T-helper 1 cell treated with Interleukin-12 subunit alpha and Interleukin-12 subunit beta and Interleukin-4 antibody, amounts not matched to agents 30 ng/mL and 1 ng/mL, for 36 hours (primary cell): ENCODE results near the gene WDR45. TPM values are rescaled to one million over a fixed set of nuclear protein-coding genes. Genes with fewer than 3 reads are reported as not detected.

Experiments
- intact Hi-C: fragments of 100-400 bp; cut with micrococcal nuclease; formaldehyde crosslinking; loops from one replicate; pipeline ENCODE4 v1.15.1; 2024
- total RNA-seq: library from RNA; stranded (reverse); gene quantifications from 2 replicates; pipeline ENCODE4 v1.2.3, GENCODE V29; 2022

Gene WDR45
- total RNA-seq, 1 donor from 2014 or later, result 71.5 TPM

DNA sequence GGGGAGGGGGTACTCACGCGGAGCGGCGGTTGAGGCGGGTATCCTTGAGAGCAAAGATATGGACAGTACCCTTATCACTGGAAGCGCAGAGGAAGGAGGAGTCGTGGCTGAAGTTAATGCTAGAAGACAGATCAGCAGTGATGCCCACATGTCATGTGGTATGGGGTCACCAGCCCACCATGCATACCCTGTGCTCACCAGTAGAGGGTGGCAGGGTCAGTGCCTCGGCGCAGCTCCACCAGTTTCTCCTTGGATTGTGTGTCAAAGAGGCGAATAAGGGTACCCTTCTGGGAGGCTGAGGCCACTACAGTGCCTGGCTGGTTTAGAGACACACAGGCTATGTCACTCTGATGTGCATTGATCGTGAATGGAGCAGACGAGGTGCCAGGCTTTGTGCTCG, 4.3 kb downstream of the WDR45 start:
- intact Hi-C loops, result no loop called here

DNA sequence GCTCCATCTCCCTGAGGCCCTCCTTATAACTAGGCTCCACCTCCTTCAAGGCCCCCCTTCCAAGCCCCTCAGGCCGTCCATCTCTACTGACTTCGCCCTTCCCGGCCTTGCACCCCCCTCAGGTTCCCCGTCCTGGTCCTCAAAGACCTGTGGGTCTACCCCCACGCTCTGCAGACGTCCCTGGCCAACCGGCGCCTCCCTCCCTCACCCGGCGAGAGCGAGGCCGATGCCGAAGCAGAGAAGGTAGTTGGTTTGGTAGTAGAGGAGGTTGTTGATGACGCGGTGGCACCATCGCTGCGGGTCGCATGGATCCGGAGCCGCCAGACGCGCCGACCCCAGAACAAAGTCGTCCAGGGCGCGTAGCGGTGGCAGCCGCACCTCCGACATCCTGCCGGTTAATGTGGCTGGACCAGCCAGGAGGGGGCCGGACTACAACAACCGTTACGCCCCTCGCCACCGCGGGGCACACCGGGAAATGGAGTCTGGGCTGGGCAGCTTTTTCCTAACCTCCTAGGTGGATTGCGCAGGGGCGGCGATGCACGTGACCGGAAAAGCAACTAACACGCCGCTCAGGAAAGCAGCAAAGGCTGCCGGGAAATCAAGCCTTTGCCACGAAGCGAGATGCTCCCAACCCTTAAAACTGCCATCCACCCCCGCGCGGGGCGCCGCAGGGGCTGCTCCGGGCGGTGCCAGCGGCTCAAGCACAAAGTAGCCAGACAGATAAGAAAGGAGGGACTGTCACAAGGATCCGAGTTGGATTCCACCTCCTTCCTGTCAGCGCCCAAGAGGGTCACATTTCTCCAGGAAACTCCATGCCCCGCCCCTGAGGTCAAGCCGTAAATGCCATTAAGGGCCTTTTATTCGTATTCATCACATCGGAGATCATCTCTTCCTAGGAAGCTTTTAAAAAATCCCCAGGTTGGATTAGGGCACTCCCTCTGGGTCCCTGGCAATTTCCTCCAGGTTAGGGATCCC, 5.8 kb downstream of the WDR45 start, which contains the start of gene PRAF2:
Gene PRAF2 (minus strand): TSS at position 402 of the 975 bp plus-strand sequence. CDS start 15 bp downstream, at position 387.
- intact Hi-C loops, result loop anchor here (1.0 to 5.0 kb wide), 8 partner anchors 21 to 337 kb away; partner anchors contain the start of genes GPKOW, GRIPAP1 and TFE3

DNA sequence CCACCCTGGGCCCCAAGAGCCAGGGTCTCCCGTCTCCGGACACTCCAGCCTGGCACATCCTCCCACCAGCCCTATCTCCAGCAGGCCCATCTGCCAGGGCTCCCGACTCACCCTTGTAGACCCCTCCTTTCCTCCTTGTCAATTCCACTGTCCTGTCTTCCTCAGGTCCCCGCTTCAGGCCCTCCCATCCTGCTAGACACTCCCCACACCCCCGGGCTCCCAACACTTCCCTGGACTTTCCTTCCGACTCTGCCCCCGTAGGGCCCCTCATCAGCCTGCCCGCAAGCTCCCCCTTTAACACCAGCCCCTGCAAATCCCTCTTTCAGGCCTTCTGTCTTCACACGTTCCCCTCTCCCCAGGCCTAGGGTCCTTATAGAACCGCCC, 7.0 kb downstream of the WDR45 start:
- intact Hi-C loops, result loop anchor here (5.0 kb wide), 1 partner anchor 85 kb away; no protein-coding TSS in a partner anchor

GRCh38 chrX:49071877-49072711, 7.6 kb downstream of the WDR45 start:
- intact Hi-C loops, result loop anchor here (5.0 kb wide), 1 partner anchor 85 kb away; no protein-coding TSS in a partner anchor

GRCh38 chrX:49070988-49071387, 8.7 kb downstream of the WDR45 start:
- intact Hi-C loops, result loop anchor here (5.0 kb wide), 1 partner anchor 86 kb away; no protein-coding TSS in a partner anchor

GRCh38 chrX:49069038-49069437, 10.6 kb downstream of the WDR45 start:
- intact Hi-C loops, result no loop called here

GRCh38 chrX:49067285-49068120, 12.2 kb downstream of the WDR45 start:
- intact Hi-C loops, result no loop called here

DNA sequence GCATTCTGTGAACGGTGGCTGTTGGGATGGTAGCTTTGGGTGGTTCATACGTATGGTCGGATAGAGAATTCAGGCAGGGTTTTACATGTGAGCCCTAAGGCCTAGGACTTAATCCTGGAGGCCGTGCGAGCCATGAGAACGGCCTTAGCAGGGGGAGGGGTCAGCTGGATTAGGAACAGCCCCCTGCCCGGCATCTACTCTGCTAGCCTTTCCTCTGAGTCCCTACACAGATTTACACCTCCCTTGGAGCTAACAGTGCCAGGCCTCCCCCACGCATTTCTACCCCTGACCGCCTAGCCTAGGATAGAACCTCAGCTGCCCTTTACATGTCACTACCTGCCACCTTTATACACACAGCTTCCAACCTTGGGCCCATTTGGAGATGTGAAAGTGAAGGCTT, 13.0 kb downstream of the WDR45 start:
- intact Hi-C loops, result no loop called here

DNA sequence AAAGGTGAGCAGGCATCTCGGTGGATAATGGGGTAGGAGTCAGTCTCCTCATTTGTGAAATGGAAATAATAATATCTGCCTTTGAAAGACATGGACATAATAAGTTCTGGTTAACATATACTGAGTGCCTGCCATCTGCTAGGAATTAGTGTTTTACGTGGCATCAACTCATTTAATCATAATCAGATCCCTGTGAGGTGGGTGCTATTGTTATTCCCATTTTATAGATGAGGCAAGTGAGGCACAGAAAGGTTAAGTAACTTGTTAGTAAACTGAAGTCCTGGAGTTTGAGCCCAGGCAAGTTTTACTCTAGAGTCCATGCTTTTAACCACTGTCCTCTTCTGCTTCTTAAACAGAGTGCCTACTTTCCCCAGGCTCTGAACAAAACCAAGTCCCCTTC, 13.4 kb downstream of the WDR45 start:
- intact Hi-C loops, result no loop called here

GRCh38 chrX:49064735-49065134, 15.0 kb downstream of the WDR45 start:
- intact Hi-C loops, result no loop called here

DNA sequence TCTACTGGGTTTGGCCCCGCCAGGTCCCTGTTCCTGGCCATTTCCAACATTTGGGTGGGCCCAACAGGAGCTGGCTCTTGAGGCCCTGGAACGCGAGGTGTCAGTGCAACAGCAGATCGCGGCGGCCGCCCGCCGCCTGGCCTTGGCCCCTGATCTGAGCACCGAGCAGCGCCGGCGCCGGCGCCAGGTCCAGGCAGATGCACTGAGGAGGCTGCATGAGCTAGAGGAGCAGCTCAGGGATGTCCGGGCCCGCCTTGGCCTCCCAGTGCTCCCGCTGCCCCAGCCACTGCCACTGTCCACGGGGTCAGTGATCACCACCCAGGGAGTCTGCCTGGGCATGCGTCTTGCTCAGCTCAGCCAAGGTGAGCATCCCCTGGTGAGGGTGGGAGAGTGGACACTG, 15.4 kb downstream of the WDR45 start:
- intact Hi-C loops, result no loop called here

DNA sequence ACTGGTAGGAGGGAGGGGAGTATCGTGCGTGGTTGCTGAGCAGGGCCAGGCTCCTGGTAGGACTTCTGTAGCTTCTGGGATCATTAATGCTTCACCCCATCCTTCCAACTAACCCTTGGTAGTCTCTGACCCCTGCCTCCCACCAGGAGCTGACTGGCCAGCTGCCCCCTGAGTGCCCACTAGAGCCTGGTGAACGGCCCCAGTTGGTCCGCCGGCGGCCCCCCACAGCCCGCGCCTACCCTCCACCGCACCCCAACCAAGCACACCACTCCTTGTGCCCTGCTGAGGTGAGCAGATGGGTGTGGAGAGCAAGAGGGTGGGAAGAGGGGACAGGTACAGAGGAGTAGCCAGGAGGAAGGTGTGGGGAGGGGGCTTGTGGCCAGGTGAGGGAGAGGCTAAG, 16.0 kb downstream of the WDR45 start:
- intact Hi-C loops, result no loop called here

DNA sequence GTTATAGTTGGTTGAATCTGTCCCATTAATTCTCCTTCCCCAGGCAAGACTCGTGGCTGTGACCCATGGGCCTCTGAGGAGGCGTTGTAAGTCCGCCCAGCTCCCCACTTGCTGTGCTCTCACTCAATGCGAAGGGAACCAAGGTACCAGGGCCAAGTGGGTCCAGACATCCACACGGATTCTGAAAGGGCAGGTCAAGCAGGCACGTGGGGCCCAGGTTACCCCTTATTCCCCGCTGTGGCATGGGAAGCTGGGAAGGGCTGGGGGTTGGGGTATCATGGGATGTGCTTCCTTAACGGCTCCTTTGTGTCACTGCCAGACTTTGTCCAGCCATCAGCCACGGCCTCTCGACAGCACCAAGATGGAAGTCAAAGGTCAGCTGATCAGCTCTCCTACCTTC, 17.8 kb downstream of the WDR45 start:
- intact Hi-C loops, result no loop called here

DNA sequence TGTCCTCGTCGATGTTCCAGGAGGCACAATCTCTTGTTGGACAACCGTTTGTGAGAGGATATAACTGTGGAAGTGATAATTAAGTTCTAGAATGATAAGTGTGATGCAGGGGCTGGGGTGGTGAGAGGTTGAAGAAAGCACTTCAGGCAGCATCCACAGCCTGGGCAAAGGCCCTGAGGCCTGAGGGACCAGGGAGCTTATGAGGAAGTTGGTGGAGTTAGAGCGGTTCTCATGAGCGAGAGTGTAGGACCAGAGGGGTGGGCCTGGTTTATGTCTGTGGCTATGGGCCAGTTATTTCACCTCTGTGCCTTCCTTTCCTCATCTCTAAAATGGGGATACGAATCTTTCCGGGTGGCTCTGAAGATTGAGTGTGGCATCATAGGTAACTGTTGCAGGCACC, 18.2 kb downstream of the WDR45 start:
- intact Hi-C loops, result no loop called here

DNA sequence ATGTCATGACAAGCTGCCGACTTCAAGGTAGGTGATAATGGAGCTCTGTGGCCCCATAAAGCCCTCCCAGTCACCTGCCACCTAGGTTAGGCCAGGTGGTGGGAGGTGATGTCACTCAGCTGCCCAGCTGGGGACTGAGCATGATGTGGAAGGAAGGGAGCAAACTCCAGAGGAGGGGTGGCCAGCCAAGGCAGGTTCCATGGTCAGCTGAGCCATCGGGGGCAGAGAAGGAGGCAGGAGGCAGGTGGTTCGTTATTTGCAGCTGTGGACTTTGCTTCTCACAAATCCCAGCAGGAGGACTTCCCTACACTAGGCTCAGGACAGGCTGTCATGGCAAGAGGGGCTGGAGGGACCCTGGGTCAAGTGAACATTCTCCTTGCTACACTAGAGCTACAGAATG, 18.8 kb downstream of the WDR45 start:
- intact Hi-C loops, result no loop called here

GRCh38 chrX:49059681-49060085, 20.0 kb downstream of the WDR45 start:
- intact Hi-C loops, result no loop called here

DNA sequence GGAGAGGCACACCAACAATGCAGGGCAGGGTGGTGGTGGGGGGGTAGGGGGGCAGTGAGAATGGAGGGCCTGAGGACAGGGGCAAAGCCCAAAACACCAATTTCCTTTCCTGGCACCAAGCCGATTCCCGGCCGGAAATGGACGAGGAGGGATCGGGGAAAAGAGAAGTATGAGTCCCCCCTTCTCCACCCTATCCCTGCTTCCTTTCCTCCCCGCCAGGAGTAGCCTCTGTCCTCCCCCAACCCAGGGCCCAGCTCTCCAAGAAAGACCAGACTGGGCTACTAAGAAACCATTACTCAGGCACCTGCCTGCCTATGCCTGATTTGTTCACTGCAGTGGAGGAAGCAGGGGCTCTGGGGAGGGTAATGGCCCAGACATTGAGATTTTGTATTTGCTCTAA, 20.5 kb downstream of the WDR45 start:
- intact Hi-C loops, result no loop called here

- intact Hi-C loops, result no loop called here
Measured at GRCh38 chrX:49058794-49059193, 20.9 kb downstream of the WDR45 start, which contains the start of gene CCDC120. Gene CCDC120, plus strand, starts transcription at chrX:49058999. Its CDS starts 3,043 bp downstream, at chrX:49062042.

- intact Hi-C loops, result no loop called here
Measured at GRCh38 chrX:49054073-49054762, 25.5 kb downstream of the WDR45 start.
